HEK293T (cell line): ENCODE data around the gene ARHGEF6.

Source experiments
- CTCF ChIA-PET: fragments of 350-600 bp; formaldehyde crosslinking; extraction: SDS; loops from one replicate; lab custom pipeline; 2021; ENCODE audit warnings: antibody characterized with exemption, inconsistent platforms; lab: Yijun Ruan, JAX
- POLR2A ChIA-PET: fragments of 350-600 bp; formaldehyde crosslinking; extraction: SDS; loops from one replicate; lab custom pipeline; 2020; ENCODE audit warnings: antibody characterized with exemption, inconsistent platforms; lab: Yijun Ruan, JAX
- DNase-seq: peaks from one replicate; pipeline ENCODE4 v3.0.0; 2012; ENCODE audit warnings: mixed read lengths; ENCODE audit errors: extremely low spot score
- ARNT ChIP-seq: fragments of 450-650 bp; IDR thresholded peaks from 2 replicates; pipeline ENCODE4 v1.6.1; 2017; ENCODE audit warnings: mild to moderate bottlenecking
- BHLHE40 ChIP-seq: fragments of 450-650 bp; IDR thresholded peaks from 2 replicates; pipeline ENCODE4 v1.6.1; 2016; ENCODE audit warnings: mild to moderate bottlenecking, moderate library complexity, borderline replicate concordance
- CTBP1 ChIP-seq: fragments of 450-650 bp; IDR thresholded peaks from 2 replicates; pipeline ENCODE4 v1.6.1; 2016; ENCODE audit warnings: borderline replicate concordance
- ELF4 ChIP-seq: fragments of 450-650 bp; IDR thresholded peaks from 2 replicates; pipeline ENCODE4 v1.6.1; 2017; ENCODE audit warnings: antibody characterized with exemption
- FOXA1 ChIP-seq: fragments of 450-650 bp; IDR thresholded peaks from 2 replicates; pipeline ENCODE4 v1.6.1; 2016; ENCODE audit warnings: mild to moderate bottlenecking
- FOXK2 ChIP-seq: fragments of 450-650 bp; IDR thresholded peaks from 2 replicates; pipeline ENCODE4 v1.6.1; 2016; ENCODE audit warnings: mild to moderate bottlenecking
- FOXM1 ChIP-seq: fragments of 450-650 bp; IDR thresholded peaks from 2 replicates; pipeline ENCODE4 v1.6.1; 2017; ENCODE audit warnings: mild to moderate bottlenecking, borderline replicate concordance
- HDGF ChIP-seq: fragments of 450-650 bp; IDR thresholded peaks from 2 replicates; pipeline ENCODE4 v1.6.1; 2017; ENCODE audit warnings: antibody characterized with exemption, borderline replicate concordance
- L3MBTL2 ChIP-seq: fragments of 450-650 bp; conservative IDR thresholded peaks from 2 replicates; pipeline ENCODE4 v1.6.1; 2016; ENCODE audit warnings: mild to moderate bottlenecking
- LEF1 ChIP-seq: fragments of 450-650 bp; IDR thresholded peaks from 2 replicates; pipeline ENCODE4 v1.6.1; 2017; ENCODE audit warnings: mild to moderate bottlenecking, borderline replicate concordance
- NFRKB ChIP-seq: fragments of 450-650 bp; IDR thresholded peaks from 2 replicates; pipeline ENCODE4 v1.6.1; 2016; ENCODE audit warnings: mild to moderate bottlenecking, moderate library complexity
- SP1 ChIP-seq: fragments of 450-650 bp; IDR thresholded peaks from 2 replicates; pipeline ENCODE4 v1.6.1; 2017
- SUZ12 ChIP-seq: fragments of 450-650 bp; IDR thresholded peaks from 2 replicates; pipeline ENCODE4 v1.6.1; 2016; ENCODE audit warnings: mild to moderate bottlenecking
- TARDBP ChIP-seq: fragments of 450-650 bp; IDR thresholded peaks from 2 replicates; pipeline ENCODE4 v1.6.1; 2016
- ZNF384 ChIP-seq: fragments of 450-650 bp; IDR thresholded peaks from 2 replicates; pipeline ENCODE4 v1.6.1; 2016
- TF ChIP-seq, protein P1 (sequence below): fragments of 450-650 bp; IDR thresholded peaks from 2 replicates; pipeline ENCODE4 v1.6.1; 2016

Gene ARHGEF6

DNA sequence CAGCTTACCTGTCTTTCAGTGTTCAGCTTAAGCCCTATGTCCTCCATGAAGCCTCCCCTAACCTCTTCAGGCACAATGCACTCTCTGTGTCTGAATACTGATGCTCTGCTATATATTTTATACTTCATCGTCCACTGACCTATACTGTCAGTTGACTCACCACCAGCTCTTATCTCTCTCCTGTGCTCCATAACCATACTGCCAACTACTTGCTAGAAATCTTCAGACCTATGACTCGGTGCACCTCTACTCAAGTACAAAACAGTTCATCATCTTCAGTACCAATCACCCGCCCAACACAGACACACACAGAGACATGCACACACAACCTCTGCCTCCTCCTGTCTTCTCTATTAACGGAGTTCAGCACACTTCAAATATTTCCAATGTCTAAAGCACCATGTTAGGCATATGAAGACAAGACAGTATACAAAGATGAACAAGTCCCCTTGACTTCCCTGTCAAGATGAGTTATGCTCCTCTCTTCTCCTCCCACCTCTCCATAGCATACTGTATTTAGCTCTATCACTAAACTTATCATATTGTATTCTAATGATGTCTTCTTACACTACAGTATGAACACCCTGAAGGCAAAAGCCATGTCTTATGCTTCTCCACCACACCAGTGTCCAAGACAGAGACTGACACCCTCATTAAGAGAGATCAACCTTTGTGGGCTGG, 42.5 kb downstream of the ARHGEF6 start:
- POLR2A ChIA-PET, result no interaction called here
- TF ChIP-seq LEF1 (no peak), SP1 (no peak), TARDBP (no peak), ARNT (no peak), ELF4 (no peak), CTBP1 (no peak), NFRKB (no peak), L3MBTL2 (no peak), HDGF (no peak), FOXM1 (no peak), FOXA1 (no peak), SUZ12 (no peak), BHLHE40 (no peak)
- TF ChIP-seq, protein P1, sequence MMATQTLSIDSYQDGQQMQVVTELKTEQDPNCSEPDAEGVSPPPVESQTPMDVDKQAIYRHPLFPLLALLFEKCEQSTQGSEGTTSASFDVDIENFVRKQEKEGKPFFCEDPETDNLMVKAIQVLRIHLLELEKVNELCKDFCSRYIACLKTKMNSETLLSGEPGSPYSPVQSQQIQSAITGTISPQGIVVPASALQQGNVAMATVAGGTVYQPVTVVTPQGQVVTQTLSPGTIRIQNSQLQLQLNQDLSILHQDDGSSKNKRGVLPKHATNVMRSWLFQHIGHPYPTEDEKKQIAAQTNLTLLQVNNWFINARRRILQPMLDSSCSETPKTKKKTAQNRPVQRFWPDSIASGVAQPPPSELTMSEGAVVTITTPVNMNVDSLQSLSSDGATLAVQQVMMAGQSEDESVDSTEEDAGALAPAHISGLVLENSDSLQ, result no peak
- CTCF ChIA-PET, result no interaction called here
- DNase-seq, result no peak

DNA sequence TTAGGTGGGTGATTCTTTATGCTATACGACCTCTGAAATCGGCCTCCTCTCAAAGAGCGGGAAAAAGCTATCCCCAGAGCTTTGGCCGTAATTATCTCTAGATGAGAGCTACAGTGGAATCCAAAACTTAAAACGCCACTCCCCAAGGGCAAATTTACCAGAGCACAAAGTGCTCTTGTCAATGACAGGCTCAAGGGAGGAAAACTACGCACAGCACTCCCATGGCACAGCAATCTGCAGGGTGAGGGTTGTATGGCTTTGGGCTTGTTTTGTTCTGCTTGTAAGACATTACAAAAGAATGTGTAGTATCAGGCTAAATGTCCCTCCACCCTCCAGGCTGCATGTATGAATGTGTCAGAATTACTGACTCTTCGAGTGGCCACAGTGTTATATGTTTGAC, 44.0 kb downstream of the ARHGEF6 start:
- POLR2A ChIA-PET, result no interaction called here
- CTCF ChIA-PET, result no interaction called here
- no peak for TF ChIP-seq CTBP1
- no peak for TF ChIP-seq ZNF384
- no peak for TF ChIP-seq FOXM1
- TF ChIP-seq FOXA1, result no peak
- no peak for TF ChIP-seq SP1
- TF ChIP-seq, protein P1, result no peak
- no peak for TF ChIP-seq LEF1
- TF ChIP-seq BHLHE40, result no peak
- TF ChIP-seq L3MBTL2, result no peak
- TF ChIP-seq ARNT, result no peak
- DNase-seq, result no peak

DNA sequence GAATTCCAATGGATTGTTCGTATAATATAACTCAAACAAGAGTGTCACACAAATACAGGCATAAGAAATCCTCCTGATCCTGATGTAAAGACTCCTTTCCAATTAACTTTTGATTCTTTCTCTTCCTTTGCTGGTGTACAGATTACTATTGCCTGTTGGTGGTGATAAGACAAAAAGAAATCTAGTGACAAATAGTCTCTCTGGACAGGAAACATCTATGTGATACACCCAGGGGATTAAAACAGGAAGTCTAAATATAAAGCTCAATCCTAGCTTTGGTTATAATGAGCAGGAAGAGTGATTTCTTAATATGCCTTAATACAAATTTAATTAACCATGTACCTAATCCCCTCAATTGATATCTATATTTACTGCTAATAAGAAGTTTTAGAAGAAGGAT, 45.1 kb downstream of the ARHGEF6 start:
- ChIA-PET POLR2A (no interaction called here), CTCF (no interaction called here)
- DNase-seq, result no peak
- TF ChIP-seq FOXA1 (no peak), ARNT (no peak), SUZ12 (no peak), HDGF (no peak), SP1 (no peak), BHLHE40 (no peak), NFRKB (no peak), ELF4 (no peak), FOXK2 (no peak), ZNF384 (no peak), L3MBTL2 (no peak), LEF1 (no peak), FOXM1 (no peak), TARDBP (no peak), CTBP1 (no peak)
- TF ChIP-seq, protein P1, result no peak

DNA sequence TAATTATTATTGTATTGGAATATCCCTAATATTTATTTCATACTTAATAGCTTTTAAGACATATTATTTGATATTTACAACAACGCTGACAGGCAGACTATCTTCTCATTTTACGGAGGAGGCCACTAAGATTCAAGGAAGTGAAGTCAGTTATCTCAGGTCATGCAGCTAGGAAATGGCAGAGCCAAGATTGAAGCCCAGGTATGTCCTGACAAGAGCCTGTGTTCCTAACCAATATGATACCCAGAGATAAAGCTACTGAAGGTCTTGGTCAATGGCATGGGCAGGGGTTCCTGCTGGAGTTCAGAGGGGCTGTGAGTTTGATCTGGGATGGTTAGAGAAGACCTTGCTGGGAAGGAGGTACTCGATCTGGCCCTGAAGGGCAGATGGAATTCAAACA, 47.1 kb downstream of the ARHGEF6 start:
- ChIA-PET CTCF (no interaction called here), POLR2A (no interaction called here)
- DNase-seq, result no peak
- TF ChIP-seq ZNF384 (no peak), HDGF (no peak), ELF4 (no peak), FOXA1 (no peak), CTBP1 (no peak), FOXM1 (no peak), FOXK2 (no peak), SP1 (no peak), LEF1 (no peak), L3MBTL2 (no peak), SUZ12 (no peak), BHLHE40 (no peak), ARNT (no peak), NFRKB (no peak), TARDBP (no peak)
- TF ChIP-seq, protein P1, result no peak

DNA sequence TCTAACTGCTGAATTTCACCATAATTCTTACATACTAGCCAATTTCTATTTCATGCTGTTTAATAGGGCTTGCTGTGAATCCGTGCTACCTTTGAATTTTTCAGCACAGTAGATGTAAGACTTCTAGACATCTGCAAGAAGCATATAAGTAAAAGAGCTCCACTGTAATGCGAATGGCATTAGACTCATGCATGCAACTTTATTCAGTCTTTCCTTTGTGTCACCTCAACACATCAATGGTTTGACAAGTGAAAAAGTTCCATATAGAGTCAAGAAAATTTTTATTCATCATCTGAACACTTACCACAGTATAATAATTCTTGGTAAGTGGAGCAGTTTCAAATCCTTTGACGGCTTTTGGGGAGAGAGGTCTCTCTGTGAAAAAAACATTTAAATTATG, 48.9 kb downstream of the ARHGEF6 start:
- DNase-seq, result no peak
- CTCF ChIA-PET, result no interaction called here
- POLR2A ChIA-PET, result no interaction called here

More for the DNA sequence above, 48.9 kb downstream of the ARHGEF6 start:
- TF ChIP-seq FOXA1 (no peak), ZNF384 (no peak), LEF1 (no peak), FOXM1 (no peak), ARNT (no peak), L3MBTL2 (no peak), TARDBP (no peak), ELF4 (no peak), BHLHE40 (no peak), SP1 (no peak)
- TF ChIP-seq, protein P1, result no peak
